ENCODE results near the gene USPL1.
A peak's percentile ranks its signal among the peaks of the same experiment; 100 is the strongest.

USPL1 gene

DNA sequence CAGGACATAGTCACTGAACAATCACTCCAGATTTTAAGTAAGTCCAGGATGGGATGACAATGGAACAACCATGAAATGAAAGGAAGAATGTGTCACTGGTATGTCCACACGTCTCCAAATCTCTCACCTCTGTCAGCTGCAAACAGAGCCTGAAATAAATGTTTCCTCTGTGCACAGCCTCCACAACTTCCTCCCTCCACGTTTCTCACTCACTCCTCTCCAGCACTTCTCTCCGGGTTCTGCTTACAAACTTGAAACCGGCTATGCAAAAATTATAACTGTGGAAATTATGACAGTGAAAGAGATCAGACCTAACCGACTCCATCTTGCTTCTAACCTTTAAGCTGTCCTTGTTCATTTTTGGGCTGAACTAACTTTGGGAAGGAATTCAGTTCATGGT, 82.6 kb downstream of the USPL1 start:
- Histone ChIP-seq H3K9ac (ENCODE audit: low read length) (no peak overlapping the region), H3K9me3 (ENCODE audit: control insufficient read depth, low read length) (no peaks in the 10 kb centered on the region), H3K18ac (ENCODE audit: low read depth in 1 of 2, low read length in 2 of 2) (no peak overlapping the region), H2BK15ac (ENCODE audit: low read depth, poor library complexity, severe bottlenecking) (no peak overlapping the region), H4K8ac (ENCODE audit: low read length) (no peak overlapping the region), H2BK120ac (ENCODE audit: low read depth, low read length) (no peak overlapping the region), H3K14ac (ENCODE audit: low read length in 2 of 2) (no peak overlapping the region), H3K27me3 (ENCODE audit: control insufficient read depth in 1 of 2, insufficient read depth in 1 of 2, low read length in 2 of 2) (no peaks in the 10 kb centered on the region), H2BK5ac (ENCODE audit: low read depth, low read length, poor library complexity, severe bottlenecking) (no peak overlapping the region), H3K4me2 (ENCODE audit: low read length, poor library complexity, severe bottlenecking) (no peak overlapping the region), H3K36me3 (ENCODE audit: control insufficient read depth in 1 of 2, insufficient read depth in 2 of 2, low read depth in 1 of 2, low read length in 2 of 2) (no peaks in the 10 kb centered on the region), H4K91ac (ENCODE audit: low read length) (no peak overlapping the region), H2AFZ (ENCODE audit: low read depth, low read length) (no peak overlapping the region), H3K4me1 (ENCODE audit: control insufficient read depth, insufficient read depth, low read depth, low read length) (peaks cover 6% of the 10 kb centered on the region), H3K79me1 (replicated peaks; ENCODE audit: low read length, poor library complexity, severe bottlenecking) (no peaks in the 10 kb centered on the region), H3K27ac (ENCODE audit: low read length, poor library complexity, severe bottlenecking) (no peak overlapping the region), H2AK5ac (ENCODE audit: low read length, severe bottlenecking) (no peak overlapping the region), H3K4me3 (ENCODE audit: insufficient read depth in 1 of 2, low read depth in 1 of 2, low read length in 2 of 2) (no peak overlapping the region), H3K4ac (ENCODE audit: low read depth in 1 of 2, low read length in 2 of 2) (no peak overlapping the region), H2BK12ac (ENCODE audit: low read length in 2 of 2) (no peak overlapping the region), H3K23ac (ENCODE audit: low read length in 2 of 2) (no peak overlapping the region)
- WGBS = 44% methylated on average over 1 of the region's 5 CpGs
- no peak for DNase-seq

GRCh38 chr13:30702006-30702405, 84.3 kb downstream of the USPL1 start:
- no peaks in the 10 kb centered on the region for H3K79me1 ChIP-seq (replicated peaks; ENCODE audit: low read length, poor library complexity, severe bottlenecking)
- no peak overlapping the region for H4K8ac ChIP-seq (ENCODE audit: low read length)
- no peak overlapping the region for H3K27ac ChIP-seq (ENCODE audit: low read length, poor library complexity, severe bottlenecking)
- H3K4me1 ChIP-seq (ENCODE audit: control insufficient read depth, insufficient read depth, low read depth, low read length) = peaks cover 2% of the 10 kb centered on the region
- no peak overlapping the region for H3K4me3 ChIP-seq (ENCODE audit: insufficient read depth in 1 of 2, low read depth in 1 of 2, low read length in 2 of 2)
- no peak overlapping the region for H3K14ac ChIP-seq (ENCODE audit: low read length in 2 of 2)
- H2BK5ac ChIP-seq (ENCODE audit: low read depth, low read length, poor library complexity, severe bottlenecking) = no peak overlapping the region
- no peak overlapping the region for H2BK15ac ChIP-seq (ENCODE audit: low read depth, poor library complexity, severe bottlenecking)
- no peak overlapping the region for H2AK5ac ChIP-seq (ENCODE audit: low read length, severe bottlenecking)
- H2BK120ac ChIP-seq (ENCODE audit: low read depth, low read length) = no peak overlapping the region
- H4K91ac ChIP-seq (ENCODE audit: low read length) = no peak overlapping the region
- H2AFZ ChIP-seq (ENCODE audit: low read depth, low read length) = no peak overlapping the region
- H3K23ac ChIP-seq (ENCODE audit: low read length in 2 of 2) = no peak overlapping the region
- H3K18ac ChIP-seq (ENCODE audit: low read depth in 1 of 2, low read length in 2 of 2) = no peak overlapping the region
- no peaks in the 10 kb centered on the region for H3K9me3 ChIP-seq (ENCODE audit: control insufficient read depth, low read length)
- no peak for DNase-seq
- no peak overlapping the region for H3K9ac ChIP-seq (ENCODE audit: low read length)
- H2BK12ac ChIP-seq (ENCODE audit: low read length in 2 of 2) = no peak overlapping the region
- H3K36me3 ChIP-seq (ENCODE audit: control insufficient read depth in 1 of 2, insufficient read depth in 2 of 2, low read depth in 1 of 2, low read length in 2 of 2) = no peaks in the 10 kb centered on the region
- WGBS = 93% methylated on average over 3 of the region's 4 CpGs
- H3K27me3 ChIP-seq (ENCODE audit: control insufficient read depth in 1 of 2, insufficient read depth in 1 of 2, low read length in 2 of 2) = no peaks in the 10 kb centered on the region
- H3K4me2 ChIP-seq (ENCODE audit: low read length, poor library complexity, severe bottlenecking) = no peak overlapping the region
- no peak overlapping the region for H3K4ac ChIP-seq (ENCODE audit: low read depth in 1 of 2, low read length in 2 of 2)

DNA sequence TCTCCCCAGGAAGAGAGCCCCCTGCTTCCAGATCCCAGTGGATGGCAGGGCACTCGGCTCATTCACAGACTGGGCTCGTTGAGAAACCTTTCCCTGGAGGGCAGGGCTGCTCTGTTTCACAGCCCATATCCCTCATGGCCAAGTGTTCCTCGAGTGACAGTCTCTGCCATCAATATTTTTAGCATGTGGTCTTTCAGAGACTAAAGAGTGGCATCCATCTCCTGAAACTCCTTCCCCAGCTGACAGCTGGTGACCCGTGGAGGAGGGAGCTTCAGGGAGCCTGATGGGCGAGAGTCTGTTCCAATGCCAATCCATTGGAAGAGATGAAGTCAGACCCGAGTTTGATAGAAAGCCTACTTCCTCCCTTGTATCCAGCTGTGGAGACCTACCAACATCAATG, 86.9 kb downstream of the USPL1 start:
- H4K8ac ChIP-seq (ENCODE audit: low read length) = no peak overlapping the region
- H2BK120ac ChIP-seq (ENCODE audit: low read depth, low read length) = no peak overlapping the region
- 86% methylated on average over 6 of the region's 6 CpGs for WGBS
- no peak overlapping the region for H3K4me3 ChIP-seq (ENCODE audit: insufficient read depth in 1 of 2, low read depth in 1 of 2, low read length in 2 of 2)
- H3K27ac ChIP-seq (ENCODE audit: low read length, poor library complexity, severe bottlenecking) = no peak overlapping the region
- H3K23ac ChIP-seq (ENCODE audit: low read length in 2 of 2) = no peak overlapping the region
- H2BK12ac ChIP-seq (ENCODE audit: low read length in 2 of 2) = peak overlapping the region in 1 of 2 experiments; percentile 51
- H3K79me1 ChIP-seq (replicated peaks; ENCODE audit: low read length, poor library complexity, severe bottlenecking) = no peaks in the 10 kb centered on the region
- no peak overlapping the region for H3K14ac ChIP-seq (ENCODE audit: low read length in 2 of 2)
- no peak overlapping the region for H2BK5ac ChIP-seq (ENCODE audit: low read depth, low read length, poor library complexity, severe bottlenecking)
- H3K4ac ChIP-seq (ENCODE audit: low read depth in 1 of 2, low read length in 2 of 2) = no peak overlapping the region
- H3K4me2 ChIP-seq (ENCODE audit: low read length, poor library complexity, severe bottlenecking) = no peak overlapping the region
- no peak overlapping the region for H2AFZ ChIP-seq (ENCODE audit: low read depth, low read length)
- H3K27me3 ChIP-seq (ENCODE audit: control insufficient read depth in 1 of 2, insufficient read depth in 1 of 2, low read length in 2 of 2) = no peaks in the 10 kb centered on the region
- H3K9me3 ChIP-seq (ENCODE audit: control insufficient read depth, low read length) = no peaks in the 10 kb centered on the region
- H3K36me3 ChIP-seq (ENCODE audit: control insufficient read depth in 1 of 2, insufficient read depth in 2 of 2, low read depth in 1 of 2, low read length in 2 of 2) = no peaks in the 10 kb centered on the region
- H3K9ac ChIP-seq (ENCODE audit: low read length) = no peak overlapping the region
- H3K4me1 ChIP-seq (ENCODE audit: control insufficient read depth, insufficient read depth, low read depth, low read length) = no peaks in the 10 kb centered on the region
- no peak for DNase-seq
- H3K18ac ChIP-seq (ENCODE audit: low read depth in 1 of 2, low read length in 2 of 2) = no peak overlapping the region
- H2AK5ac ChIP-seq (ENCODE audit: low read length, severe bottlenecking) = no peak overlapping the region
- no peak overlapping the region for H4K91ac ChIP-seq (ENCODE audit: low read length)
- H2BK15ac ChIP-seq (ENCODE audit: low read depth, poor library complexity, severe bottlenecking) = no peak overlapping the region

DNA sequence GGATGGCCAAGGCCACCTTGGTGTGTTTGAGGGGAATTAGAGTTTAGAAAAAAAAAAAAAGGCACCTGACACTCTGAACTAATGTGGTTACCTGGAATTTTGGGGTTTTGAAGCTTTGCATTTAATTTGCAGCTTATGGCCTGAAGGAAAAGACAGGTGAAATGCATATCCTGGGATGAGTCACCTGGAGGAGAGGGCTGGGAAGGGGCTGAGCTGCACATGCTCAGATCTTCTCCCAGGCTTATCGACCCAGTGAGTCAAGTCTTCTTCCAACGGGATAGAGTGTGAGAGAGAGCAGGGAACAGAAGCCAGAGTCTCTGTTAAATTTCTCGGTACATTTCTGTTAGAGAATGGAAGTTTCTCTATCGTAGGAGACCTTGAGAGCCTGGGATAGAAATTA, 88.0 kb downstream of the USPL1 start:
- H3K79me1 ChIP-seq (replicated peaks; ENCODE audit: low read length, poor library complexity, severe bottlenecking) = no peaks in the 10 kb centered on the region
- no peak overlapping the region for H2BK15ac ChIP-seq (ENCODE audit: low read depth, poor library complexity, severe bottlenecking)
- no peak overlapping the region for H3K9ac ChIP-seq (ENCODE audit: low read length)
- H3K9me3 ChIP-seq (ENCODE audit: control insufficient read depth, low read length) = no peaks in the 10 kb centered on the region
- H4K91ac ChIP-seq (ENCODE audit: low read length) = no peak overlapping the region
- no peaks in the 10 kb centered on the region for H3K27me3 ChIP-seq (ENCODE audit: control insufficient read depth in 1 of 2, insufficient read depth in 1 of 2, low read length in 2 of 2)
- H2AK5ac ChIP-seq (ENCODE audit: low read length, severe bottlenecking) = no peak overlapping the region
- 59% methylated on average over 4 of the region's 4 CpGs for WGBS
- no peak for DNase-seq
- no peak overlapping the region for H3K23ac ChIP-seq (ENCODE audit: low read length in 2 of 2)
- H3K4me1 ChIP-seq (ENCODE audit: control insufficient read depth, insufficient read depth, low read depth, low read length) = no peaks in the 10 kb centered on the region
- no peaks in the 10 kb centered on the region for H3K36me3 ChIP-seq (ENCODE audit: control insufficient read depth in 1 of 2, insufficient read depth in 2 of 2, low read depth in 1 of 2, low read length in 2 of 2)
- H3K18ac ChIP-seq (ENCODE audit: low read depth in 1 of 2, low read length in 2 of 2) = no peak overlapping the region
- no peak overlapping the region for H3K4me2 ChIP-seq (ENCODE audit: low read length, poor library complexity, severe bottlenecking)
- H3K14ac ChIP-seq (ENCODE audit: low read length in 2 of 2) = no peak overlapping the region
- no peak overlapping the region for H3K4me3 ChIP-seq (ENCODE audit: insufficient read depth in 1 of 2, low read depth in 1 of 2, low read length in 2 of 2)
- no peak overlapping the region for H2BK5ac ChIP-seq (ENCODE audit: low read depth, low read length, poor library complexity, severe bottlenecking)
- no peak overlapping the region for H4K8ac ChIP-seq (ENCODE audit: low read length)
- no peak overlapping the region for H3K4ac ChIP-seq (ENCODE audit: low read depth in 1 of 2, low read length in 2 of 2)
- no peak overlapping the region for H2BK12ac ChIP-seq (ENCODE audit: low read length in 2 of 2)
- no peak overlapping the region for H3K27ac ChIP-seq (ENCODE audit: low read length, poor library complexity, severe bottlenecking)
- no peak overlapping the region for H2BK120ac ChIP-seq (ENCODE audit: low read depth, low read length)
- H2AFZ ChIP-seq (ENCODE audit: low read depth, low read length) = no peak overlapping the region

Data from mesenchymal stem cell (in vitro differentiated cells and primary cell).